Vagina (tissue), 2 donors: Measurements from ENCODE around the gene ACOX2. TPM values are rescaled to one million over a fixed set of nuclear protein-coding genes. Genes with fewer than 3 reads are reported as not detected.
A peak's percentile ranks its signal among the peaks of the same experiment; 100 is the strongest.

Experiments
- DNase-seq, 2 donors: peaks; one replicate each; pipeline ENCODE4 v3.0.0-alpha.2; 2017; ENCODE audit errors: extremely low spot score in 2 of 2
- H3K27ac ChIP-seq: fragments of 200-600 bp; sonication (generic); one replicate; pipeline ENCODE4 v1.5.1; 2019
- H3K27me3 ChIP-seq: fragments of 200-600 bp; sonication (generic); one replicate; pipeline ENCODE4 v1.5.1; 2019
- H3K36me3 ChIP-seq, 2 donors: fragments of 200-600 bp; sonication (generic); one replicate each; pipeline ENCODE4 v1.5.1; 2017 to 2019
- H3K4me1 ChIP-seq: fragments of 200-600 bp; sonication (generic); one replicate; pipeline ENCODE4 v1.5.1; 2019
- H3K4me3 ChIP-seq, 2 donors: fragments of 200-600 bp; sonication (generic); 1 replicate in 1 of 2; 2 replicates in 1 of 2; pipeline ENCODE4 v1.5.1; 2016 to 2019
- H3K9me3 ChIP-seq: fragments of 200-600 bp; sonication (generic); one replicate; pipeline ENCODE4 v1.5.1; 2019
- POLR2A ChIP-seq, 2 donors: fragments of 450-650 bp; IDR thresholded peaks; one replicate each; pipeline ENCODE4 v1.6.1; 2017; ENCODE audit warnings: antibody characterized with exemption in 2 of 2, mild to moderate bottlenecking in 2 of 2, moderate library complexity in 2 of 2
- POLR2AphosphoS5 ChIP-seq, 2 donors: sonication (generic); formaldehyde crosslinking; IDR thresholded peaks; one replicate each; pipeline ENCODE4 v1.9.0; 2017; ENCODE audit warnings: antibody characterized with exemption in 2 of 2, mild to moderate bottlenecking in 2 of 2, low read depth in 1 of 2; ENCODE audit not compliant: insufficient read depth in 1 of 2
- intact Hi-C: fragments of 100-400 bp; cut with DNase I; formaldehyde crosslinking; loops from one replicate; pipeline ENCODE4 v1.15.1; 2023
- total RNA-seq: library from RNA; depleted of rRNA; stranded (reverse); fragments of >200 nt; gene quantifications from one replicate; pipeline ENCODE4 v1.2.3, GENCODE V29; 2016
- TF ChIP-seq, protein P1 (sequence below), 3 experiments: fragments of 450-650 bp in 2 of 3; fragments of 200-600 bp in 1 of 3; sonication (generic) in 1 of 3; IDR thresholded peaks; one replicate each; pipeline ENCODE4 v1.5.1; 2017 to 2019; ENCODE audit warnings: antibody characterized with exemption in 3 of 3, mild to moderate bottlenecking in 2 of 3, moderate library complexity in 2 of 3

Gene ACOX2
- total RNA-seq, 1 donor from 2014 or later: 24.8 TPM

DNA sequence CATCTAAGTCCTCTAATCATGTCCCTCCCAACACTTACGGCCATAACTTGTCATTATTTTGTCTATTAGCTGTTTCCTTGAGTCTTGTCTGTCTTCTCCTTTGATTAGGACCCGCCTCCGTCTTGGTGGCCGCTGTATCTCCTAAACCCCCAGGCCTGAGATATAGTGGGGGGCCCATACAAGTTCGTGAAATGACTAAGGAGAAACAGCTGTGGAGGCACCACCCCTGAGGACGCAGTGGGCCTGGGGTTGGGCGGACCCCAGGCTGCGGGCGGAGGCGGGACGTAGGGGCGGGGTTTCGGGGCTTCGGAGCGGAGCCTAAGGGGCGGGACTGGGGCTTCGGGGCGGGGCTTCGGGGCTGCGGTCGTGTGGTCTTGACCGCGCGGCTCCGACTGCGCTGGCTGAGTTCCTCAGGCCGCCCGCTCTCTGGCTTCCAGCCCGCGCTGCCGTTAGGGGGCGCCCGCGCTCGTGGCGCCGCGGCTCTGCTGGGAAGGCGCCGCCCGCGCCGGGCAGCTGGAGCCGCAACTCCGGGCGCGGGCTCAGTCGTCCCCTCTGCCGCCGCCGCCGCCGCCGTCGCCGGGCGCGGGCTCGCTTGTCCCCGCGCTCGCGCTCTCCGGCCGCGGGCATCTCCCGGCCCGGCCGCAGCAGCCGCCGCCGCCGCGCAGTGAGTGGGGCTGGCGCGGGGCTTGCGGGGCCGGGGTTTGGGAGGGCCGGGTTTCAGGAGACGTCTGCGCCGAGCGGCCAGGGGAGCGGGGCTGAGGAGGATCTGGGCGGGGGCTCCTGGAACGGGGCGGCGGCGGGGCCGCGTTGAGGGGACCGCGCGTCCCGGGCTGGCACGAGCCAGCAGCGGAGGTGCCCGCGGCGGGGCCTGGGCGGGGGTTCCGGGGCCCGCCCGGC, 45.2 kb downstream of the ACOX2 start, which contains the start of gene KCTD6:
Gene KCTD6 (plus strand): TSS at position 591 of the 897 bp plus-strand sequence. CDS start 6,660 bp downstream, outside the sequence.
- intact Hi-C loops: no loop called here
- Histone ChIP-seq H3K9me3 (no peaks in the 10 kb centered on the region), H3K36me3 (no peaks in the 10 kb centered on the region), H3K27me3 (no peaks in the 10 kb centered on the region), H3K27ac (peak within 1 kb of the TSS; percentile 88), H3K4me3 (peak within 1 kb of the TSS; percentile 62 to 80), H3K4me1 (peaks cover 66% of the 10 kb centered on the region)
- no peak for DNase-seq
- TF ChIP-seq POLR2AphosphoS5 (IDR thresholded peaks at IDR 0.05; ENCODE audit: insufficient read depth in 1 of 2, low read depth in 1 of 2): peak in 1 of 2 donors; percentile 44
- TF ChIP-seq, protein P1, sequence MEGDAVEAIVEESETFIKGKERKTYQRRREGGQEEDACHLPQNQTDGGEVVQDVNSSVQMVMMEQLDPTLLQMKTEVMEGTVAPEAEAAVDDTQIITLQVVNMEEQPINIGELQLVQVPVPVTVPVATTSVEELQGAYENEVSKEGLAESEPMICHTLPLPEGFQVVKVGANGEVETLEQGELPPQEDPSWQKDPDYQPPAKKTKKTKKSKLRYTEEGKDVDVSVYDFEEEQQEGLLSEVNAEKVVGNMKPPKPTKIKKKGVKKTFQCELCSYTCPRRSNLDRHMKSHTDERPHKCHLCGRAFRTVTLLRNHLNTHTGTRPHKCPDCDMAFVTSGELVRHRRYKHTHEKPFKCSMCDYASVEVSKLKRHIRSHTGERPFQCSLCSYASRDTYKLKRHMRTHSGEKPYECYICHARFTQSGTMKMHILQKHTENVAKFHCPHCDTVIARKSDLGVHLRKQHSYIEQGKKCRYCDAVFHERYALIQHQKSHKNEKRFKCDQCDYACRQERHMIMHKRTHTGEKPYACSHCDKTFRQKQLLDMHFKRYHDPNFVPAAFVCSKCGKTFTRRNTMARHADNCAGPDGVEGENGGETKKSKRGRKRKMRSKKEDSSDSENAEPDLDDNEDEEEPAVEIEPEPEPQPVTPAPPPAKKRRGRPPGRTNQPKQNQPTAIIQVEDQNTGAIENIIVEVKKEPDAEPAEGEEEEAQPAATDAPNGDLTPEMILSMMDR (IDR thresholded peaks at IDR 0.05): peak; percentile 30 to 56 (median 38)
- TF ChIP-seq POLR2A (IDR thresholded peaks at IDR 0.05): peak in 1 of 2 donors; percentile 27

DNA sequence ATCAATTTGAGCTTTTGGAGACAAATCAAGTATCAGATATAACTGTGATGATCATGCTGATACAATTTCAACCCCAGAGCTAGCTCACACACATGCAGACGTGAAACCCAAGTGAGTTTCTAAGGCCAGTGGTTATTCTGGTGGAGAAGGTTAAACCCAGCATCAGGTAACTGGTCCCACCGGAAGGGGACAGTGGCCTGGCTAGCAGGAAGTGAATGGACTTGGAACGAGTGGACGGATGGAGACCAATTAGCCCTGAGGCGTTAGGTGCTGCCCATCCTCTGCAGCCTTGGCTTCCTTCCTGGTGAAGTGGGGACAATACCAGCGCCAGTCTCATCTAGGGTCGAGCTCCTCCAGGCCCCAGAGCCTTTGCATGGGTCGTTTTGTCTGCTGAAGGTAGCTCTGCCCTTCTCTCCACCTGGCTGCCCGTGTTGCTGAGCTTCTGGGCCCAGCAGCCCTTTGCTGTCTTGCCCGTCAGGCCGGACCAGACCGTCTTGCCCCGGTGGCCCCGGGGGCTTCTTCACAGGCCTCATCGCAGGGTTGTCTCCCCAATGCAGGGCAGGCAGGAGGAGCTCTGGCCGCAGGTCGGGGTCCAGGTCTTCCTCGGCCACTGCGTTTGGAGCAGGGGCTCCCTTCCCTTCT, 46.0 kb downstream of the ACOX2 start:
- TF ChIP-seq POLR2AphosphoS5 (IDR thresholded peaks at IDR 0.05; ENCODE audit: insufficient read depth in 1 of 2, low read depth in 1 of 2) (no peak), POLR2A (IDR thresholded peaks at IDR 0.05) (no peak)
- TF ChIP-seq, protein P1 (IDR thresholded peaks at IDR 0.05): no peak
- Histone ChIP-seq H3K27ac (peak overlapping the region; percentile 88), H3K36me3 (no peaks in the 10 kb centered on the region), H3K4me1 (peaks cover 59% of the 10 kb centered on the region), H3K9me3 (no peaks in the 10 kb centered on the region), H3K27me3 (no peaks in the 10 kb centered on the region), H3K4me3 (peak overlapping the region; percentile 38 to 80)
- intact Hi-C loops: no loop called here
- no peak for DNase-seq

DNA sequence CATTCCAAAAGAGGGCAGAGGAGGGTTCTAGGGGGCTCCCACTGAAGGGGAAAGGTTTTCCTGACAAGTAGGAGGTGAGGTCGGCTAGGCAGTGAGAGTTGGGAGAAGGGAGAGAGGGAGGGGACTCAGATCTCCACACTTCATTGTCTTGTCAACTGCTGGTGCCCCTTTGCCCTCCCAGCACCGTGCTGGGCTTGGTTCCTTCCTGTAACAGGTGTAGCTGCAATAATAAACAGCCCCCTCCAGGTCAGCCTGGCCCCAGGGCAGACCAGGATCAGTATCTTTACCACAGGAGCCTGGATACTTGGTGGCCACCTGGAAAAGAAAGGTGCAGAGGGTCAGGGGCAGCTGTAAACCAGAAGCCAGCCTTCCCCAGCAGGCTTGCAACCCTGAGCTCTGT, 48.0 kb downstream of the ACOX2 start:
- TF ChIP-seq POLR2A (IDR thresholded peaks at IDR 0.05): no peak
- TF ChIP-seq, protein P1 (IDR thresholded peaks at IDR 0.05): no peak
- Histone ChIP-seq H3K4me1 (peaks cover 38% of the 10 kb centered on the region), H3K27ac (no peak overlapping the region), H3K27me3 (no peaks in the 10 kb centered on the region), H3K9me3 (no peaks in the 10 kb centered on the region), H3K4me3 (no peak overlapping the region), H3K36me3 (no peaks in the 10 kb centered on the region)
- no peak for DNase-seq
- intact Hi-C loops: loop anchor here (10.0 kb wide), 1 partner anchor 154 kb away; the partner anchor contains the start of gene PXK

DNA sequence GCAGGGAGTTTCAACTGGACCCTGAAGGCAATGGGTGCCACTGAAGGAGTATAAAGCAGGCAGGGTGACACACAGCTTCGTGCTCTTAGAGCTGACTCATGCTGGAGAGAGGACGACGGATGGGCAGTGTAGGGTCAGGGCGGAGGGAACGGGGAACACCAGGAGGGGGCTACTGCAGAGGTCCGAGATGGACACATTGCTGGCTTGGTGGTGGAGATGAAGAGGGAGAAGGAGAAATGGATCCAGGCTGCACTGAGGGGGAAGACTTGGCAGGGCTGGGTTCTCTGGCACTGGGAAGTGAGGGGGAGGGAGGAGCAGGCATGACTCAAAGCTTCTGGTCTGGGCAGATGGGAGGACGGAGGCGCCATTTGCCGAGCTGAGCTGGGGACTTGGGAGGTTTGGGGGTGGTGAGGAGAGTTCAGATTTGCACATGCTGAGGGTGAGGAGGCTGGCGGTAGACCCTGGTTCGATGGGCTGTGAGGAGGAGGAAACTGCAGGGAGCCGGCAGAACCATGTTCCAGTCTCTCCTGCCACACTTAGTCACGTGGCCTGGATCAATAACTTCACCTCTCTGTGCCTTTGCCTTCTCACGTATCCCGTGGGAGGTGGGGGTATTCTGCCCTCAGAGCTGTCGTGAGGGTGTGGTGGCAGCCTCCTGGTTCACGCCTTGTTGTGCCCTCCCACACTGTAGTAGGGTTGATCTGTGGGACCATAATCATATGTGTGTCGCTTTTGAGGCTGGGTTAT, 49.7 kb downstream of the ACOX2 start:
- no peak overlapping the region for H3K27ac ChIP-seq
- H3K36me3 ChIP-seq: no peaks in the 10 kb centered on the region
- H3K9me3 ChIP-seq: no peaks in the 10 kb centered on the region
- intact Hi-C loops: loop anchor here (10.0 kb wide), 1 partner anchor 153 kb away; the partner anchor contains the start of gene PXK
- peaks cover 24% of the 10 kb centered on the region for H3K4me1 ChIP-seq
- no peak overlapping the region for H3K4me3 ChIP-seq
- DNase-seq: no peak
- TF ChIP-seq, protein P1 (IDR thresholded peaks at IDR 0.05): no peak
- TF ChIP-seq POLR2A (IDR thresholded peaks at IDR 0.05): no peak
- no peak for TF ChIP-seq POLR2AphosphoS5 (IDR thresholded peaks at IDR 0.05; ENCODE audit: insufficient read depth in 1 of 2, low read depth in 1 of 2)
- no peaks in the 10 kb centered on the region for H3K27me3 ChIP-seq
